K562 (cell line): ENCODE results near the gene RSPH1. TPM values are rescaled to one million over a fixed set of nuclear protein-coding genes. Genes with fewer than 3 reads are reported as not detected.
A peak's percentile ranks its signal among the peaks of the same experiment; 100 is the strongest.

ENCODE experiments used
- CBFA2T2 ChIP-seq: fragments of 450-650 bp; conservative IDR thresholded peaks from 2 replicates; pipeline ENCODE4 v1.6.1; 2017; ENCODE audit warnings: mild to moderate bottlenecking
- CREB1 ChIP-seq, 2 experiments: sonication (generic) in 1 of 2; formaldehyde crosslinking in 1 of 2; IDR thresholded peaks; 2 replicates each; pipeline versions ENCODE4 v1.6.1 to v1.8.0; 2012 to 2022; ENCODE audit warnings: inconsistent platforms in 1 of 2, mild to moderate bottlenecking in 1 of 2, missing genetic modification reagents in 1 of 2, moderate library complexity in 1 of 2
- CREM ChIP-seq: IDR thresholded peaks from 2 replicates; pipeline ENCODE4 v1.6.1; 2014; ENCODE audit warnings: antibody characterized with exemption, low read depth
- DIDO1 ChIP-seq: fragments of 450-650 bp; IDR thresholded peaks from 2 replicates; pipeline ENCODE4 v1.6.1; 2016; ENCODE audit warnings: low read depth, missing biosample characterization, missing genetic modification characterization
- E2F6 ChIP-seq, 2 experiments: IDR thresholded peaks; 2 replicates each; pipeline ENCODE4 v1.6.1; 2011; ENCODE audit warnings: borderline replicate concordance in 1 of 2, control low read depth in 1 of 2, low read depth in 1 of 2, low read length in 1 of 2, mild to moderate bottlenecking in 1 of 2, mixed read lengths in 1 of 2, moderate library complexity in 1 of 2; ENCODE audit not compliant: insufficient read depth in 1 of 2, insufficient read length in 1 of 2, poor library complexity in 1 of 2, severe bottlenecking in 1 of 2; ENCODE audit errors: extremely low read depth in 1 of 2
- MGA ChIP-seq: fragments of 450-650 bp; IDR thresholded peaks from 2 replicates; pipeline ENCODE4 v1.6.1; 2016; ENCODE audit warnings: mild to moderate bottlenecking, moderate library complexity
- MYNN ChIP-seq, 2 experiments: sonication (generic); formaldehyde crosslinking in 1 of 2; IDR thresholded peaks; 2 replicates each; pipeline versions ENCODE4 v1.5.0 to v1.6.1; 2016 to 2020; ENCODE audit warnings: antibody characterized with exemption in 1 of 2, missing genetic modification reagents in 1 of 2
- PKNOX1 ChIP-seq: fragments of 450-650 bp; IDR thresholded peaks from 2 replicates; pipeline ENCODE4 v1.6.1; 2016
- RAD51 ChIP-seq: fragments of 450-650 bp; IDR thresholded peaks from 2 replicates; pipeline ENCODE4 v1.7.1; 2016; ENCODE audit warnings: low read depth, mild to moderate bottlenecking, borderline replicate concordance
- VEZF1 ChIP-seq: fragments of 200-800 bp; sonication (Bioruptor generic); IDR thresholded peaks from 2 replicates; pipeline ENCODE4 v1.6.1; 2017; ENCODE audit warnings: missing genetic modification characterization, missing compliant biosample characterization
- polyA plus RNA-seq, 8 experiments: library from polyadenylated mRNA; depleted of rRNA in 4 of 8; stranded (reverse) in 5 of 8; unstranded in 3 of 8; fragments of >200 nt; fragmentation: Nextera tagmentation in 2 of 8; fragmentation: Illumina TruSeq in 1 of 8; extraction: Ambion mirVana in 2 of 8; extraction: Trizol in 1 of 8; gene quantifications; 2 replicates each; pipeline versions ENCODE4 v1.2.1 to v1.2.3, GENCODE V29; 2011 to 2014; ENCODE audit warnings: inconsistent platforms in 1 of 8, missing spikeins in 1 of 8
- total RNA-seq, 7 experiments: library from RNA; depleted of rRNA in 6 of 7; stranded (reverse); fragments of >200 nt in 6 of 7; fragmentation: Illumina TruSeq in 2 of 7; extraction: Trizol in 2 of 7; gene quantifications; 2 replicates each; pipeline versions ENCODE4 v1.2.1 to v1.2.3, GENCODE V29; 2011 to 2021; ENCODE audit warnings: low replicate concordance in 1 of 7

The RSPH1 gene
- total and polyA plus RNA-seq, 9 of the 15 experiments (the other 6 are each of a cell fraction or from before 2014, with no cell fraction given) = 0.17 TPM; not detected in 8

- TF ChIP-seq PKNOX1 (peak; percentile 73), MYNN (IDR thresholded peaks at IDR 0.05) (no peak), MYNN (CRISPR knock-in tag; IDR thresholded peaks at IDR 0.05) (0 out of 2 replicates have a peak, but pooled peaks have one; percentile 22), CREM (peak; percentile 44; the same call in 1 of the 2 replicates), MGA (peak; percentile 45; the same call in 1 of the 2 replicates), VEZF1 (peak; percentile 64), RAD51 (peak; percentile 95), E2F6 (IDR thresholded peaks at IDR 0.05; ENCODE audit: borderline replicate concordance in 1 of 2, extremely low read depth in 1 of 2, insufficient read depth in 1 of 2, insufficient read length in 1 of 2, low read depth in 1 of 2, low read length in 1 of 2, poor library complexity in 1 of 2, severe bottlenecking in 1 of 2) (peak in 1 of 2 experiments; percentile 31), CBFA2T2 (peak; percentile 69), CREB1 (IDR thresholded peaks at IDR 0.05) (no peak), CREB1 (CRISPR knock-in tag; IDR thresholded peaks at IDR 0.05) (peak; percentile 61; the same call in 1 of the 2 replicates), DIDO1 (tag) (0 out of 2 replicates have a peak, but pooled peaks have one; percentile 24)
Measured at GRCh38 chr21:42532466-42533181, 36.6 kb upstream of the RSPH1 start (continued).
